ENCODE measurements around the gene PDIA5.

PDIA5 gene
- 4.4 to 28.8 (median 5.0) reads per million in 3 experiments for total RNA-seq

DNA sequence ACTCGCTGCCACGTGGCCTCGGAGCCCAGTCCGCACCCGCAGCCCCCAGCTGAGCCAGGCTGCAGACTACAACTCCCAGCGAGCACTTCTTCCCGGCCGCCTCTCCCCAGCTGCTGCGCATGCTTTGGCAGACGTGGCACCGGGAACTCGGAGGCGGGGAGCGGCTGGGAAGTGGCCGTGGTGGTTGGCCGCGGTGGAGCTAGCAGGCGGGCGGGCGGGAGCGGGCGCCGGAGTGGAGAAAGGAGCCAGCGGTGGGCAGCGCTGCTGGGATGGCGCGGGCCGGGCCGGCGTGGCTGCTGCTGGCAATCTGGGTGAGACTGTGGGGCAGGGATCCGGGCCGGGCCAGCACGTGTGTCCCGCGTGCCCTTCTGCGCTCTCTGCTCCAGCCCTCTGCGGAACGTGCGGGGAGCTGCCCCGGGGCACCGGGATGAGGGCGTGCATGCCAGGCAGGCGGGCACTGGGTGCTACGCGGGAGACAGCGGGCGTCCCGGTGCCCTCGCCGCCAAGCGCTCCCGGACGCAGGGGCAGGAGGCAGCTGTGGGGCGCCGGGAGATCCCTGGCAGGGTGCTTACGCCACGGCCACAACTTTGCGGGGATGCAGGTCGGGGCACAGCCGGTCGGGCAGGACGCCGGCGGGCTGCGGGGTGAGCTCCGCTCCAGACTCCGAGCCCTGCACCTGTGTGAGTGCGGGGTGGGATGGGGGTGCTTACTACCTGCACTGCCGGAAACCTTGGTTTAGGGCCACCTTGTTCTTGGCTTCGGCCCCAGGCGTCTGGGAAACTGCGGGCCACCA lies at the start of gene PDIA5:
Gene PDIA5, plus strand, starts transcription at position 130 of the 793 bp plus-strand sequence. Its CDS starts 140 bp downstream, at position 270.
- peak; percentile 19 for DNase-seq

- DNase-seq = no peak
Observed at GRCh38 chr3:123018683-123019082, 48.1 kb upstream of the PDIA5 start.

DNA sequence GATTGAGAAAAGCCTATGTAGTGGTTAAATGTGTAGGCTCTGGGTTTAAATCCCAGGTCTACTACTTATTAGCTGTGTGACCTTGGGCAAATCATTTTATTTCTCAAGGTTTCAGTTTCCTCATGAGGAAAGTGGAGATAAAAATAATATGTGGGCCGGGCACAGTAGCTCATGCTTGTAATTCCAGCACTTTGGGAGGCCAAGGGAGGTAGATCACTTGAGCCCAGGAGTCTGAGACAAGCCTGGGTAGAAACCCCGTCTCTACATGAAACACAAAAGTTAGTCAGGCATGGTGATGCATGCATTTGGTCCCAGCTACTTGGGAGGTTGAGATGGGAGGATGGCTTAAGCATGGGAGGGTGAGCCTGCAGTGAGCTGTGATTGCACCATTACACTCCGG lies 47.7 kb upstream of the PDIA5 start:
- no peak for DNase-seq

DNA sequence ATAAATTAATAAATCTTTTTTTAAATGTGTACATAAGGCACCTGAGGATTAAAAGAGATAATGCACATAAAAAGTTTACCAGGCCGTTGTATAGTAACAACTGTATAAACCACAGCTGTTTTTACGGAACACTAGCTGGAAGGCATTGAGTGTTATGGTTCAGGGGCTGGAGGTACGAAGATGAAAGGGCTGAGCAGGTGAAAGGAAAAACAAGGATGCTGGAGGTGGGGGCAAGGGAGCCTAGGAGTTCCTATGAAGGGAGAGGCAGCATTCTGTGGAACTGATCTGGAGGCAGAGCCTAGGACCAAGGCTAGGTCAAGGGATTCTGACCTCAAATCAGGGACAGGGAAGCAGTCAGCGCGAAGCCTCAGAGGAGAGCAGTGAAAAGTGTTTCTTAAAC lies 47.2 kb upstream of the PDIA5 start:
- no peak for DNase-seq

- no peak for DNase-seq
Observed at GRCh38 chr3:123020709-123021108, 46.1 kb upstream of the PDIA5 start.

DNA sequence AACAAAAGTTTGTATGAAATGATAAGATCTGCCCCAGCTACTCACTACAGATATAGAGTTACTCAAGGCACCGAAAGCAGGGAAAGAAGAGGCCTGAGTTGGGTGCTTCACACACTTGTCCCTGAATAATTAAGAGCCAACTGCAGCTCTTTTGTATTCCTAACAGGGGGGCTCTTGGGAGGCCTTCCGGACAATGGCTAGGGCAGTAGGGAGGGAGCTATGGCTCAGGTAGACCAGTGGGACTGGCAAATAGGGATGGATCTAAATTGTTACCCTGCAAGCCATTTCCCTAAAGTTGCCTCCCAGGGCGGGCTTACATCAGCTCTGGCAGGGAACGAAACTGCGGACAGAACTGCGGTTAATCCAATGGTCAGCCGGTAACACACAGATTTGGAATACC lies 45.4 kb upstream of the PDIA5 start:
- DNase-seq = no peak

GRCh38 chr3:123021996-123022510 lies 44.8 kb upstream of the PDIA5 start:
- DNase-seq = no peak

- no peak for DNase-seq
Observed at GRCh38 chr3:123024056-123024455, 42.8 kb upstream of the PDIA5 start.

- no peak for DNase-seq
Observed at GRCh38 chr3:123025642-123026521, 40.9 kb upstream of the PDIA5 start.

GRCh38 chr3:123026565-123027291 lies 40.1 kb upstream of the PDIA5 start:
- DNase-seq = no peak

DNA sequence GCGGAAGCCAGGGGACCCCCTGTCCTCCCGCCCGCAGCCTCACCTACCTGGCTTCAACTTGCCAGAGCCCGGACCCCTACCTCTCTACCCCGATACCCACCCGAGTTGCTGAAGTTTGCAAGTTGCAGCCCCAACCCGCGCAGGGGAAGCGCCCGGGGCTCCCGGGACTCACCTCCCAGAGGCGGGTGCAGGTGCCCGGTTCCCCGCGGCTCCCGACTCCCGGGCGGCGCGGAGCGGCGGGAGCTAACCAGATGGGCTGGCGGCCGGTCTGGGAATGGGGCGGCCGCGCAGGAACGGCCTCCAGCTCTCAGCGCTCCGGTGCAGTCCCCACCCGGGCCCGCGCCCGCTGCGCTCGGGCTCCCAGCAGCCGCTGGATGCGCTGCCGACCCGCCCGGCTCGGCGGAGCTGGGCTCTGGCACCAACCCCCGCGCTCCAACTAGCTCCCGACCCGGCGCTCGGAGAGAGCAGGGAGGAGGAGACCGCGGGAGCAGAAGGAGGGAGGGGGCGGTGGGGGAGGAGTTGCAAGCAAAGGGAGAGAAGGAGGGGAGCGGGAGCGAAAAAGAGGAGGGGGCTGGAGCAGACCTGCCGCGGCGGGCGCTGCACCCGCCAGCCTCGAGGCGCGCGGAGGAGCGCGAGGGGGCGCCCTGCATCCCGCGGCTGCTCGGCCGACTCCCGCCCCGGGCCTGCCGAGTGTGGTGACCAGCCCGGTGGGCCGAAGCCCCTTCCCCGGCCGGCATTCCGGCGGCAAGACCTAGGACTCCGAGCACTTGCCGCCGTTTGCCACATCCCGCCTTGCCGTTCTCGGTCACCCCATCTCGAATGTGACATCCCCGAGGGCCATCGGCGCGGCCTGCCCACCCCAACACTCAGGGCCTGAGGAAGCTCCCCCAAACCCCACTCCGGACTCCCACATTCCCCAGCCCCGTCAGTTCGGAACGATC lies 39.3 kb upstream of the PDIA5 start, which contains the start of gene SEMA5B:
Gene SEMA5B, minus strand, starts transcription at position 472 of the 941 bp plus-strand sequence. CDS start 66,500 bp downstream, outside the sequence.
- peak; percentile 7 for DNase-seq

DNA sequence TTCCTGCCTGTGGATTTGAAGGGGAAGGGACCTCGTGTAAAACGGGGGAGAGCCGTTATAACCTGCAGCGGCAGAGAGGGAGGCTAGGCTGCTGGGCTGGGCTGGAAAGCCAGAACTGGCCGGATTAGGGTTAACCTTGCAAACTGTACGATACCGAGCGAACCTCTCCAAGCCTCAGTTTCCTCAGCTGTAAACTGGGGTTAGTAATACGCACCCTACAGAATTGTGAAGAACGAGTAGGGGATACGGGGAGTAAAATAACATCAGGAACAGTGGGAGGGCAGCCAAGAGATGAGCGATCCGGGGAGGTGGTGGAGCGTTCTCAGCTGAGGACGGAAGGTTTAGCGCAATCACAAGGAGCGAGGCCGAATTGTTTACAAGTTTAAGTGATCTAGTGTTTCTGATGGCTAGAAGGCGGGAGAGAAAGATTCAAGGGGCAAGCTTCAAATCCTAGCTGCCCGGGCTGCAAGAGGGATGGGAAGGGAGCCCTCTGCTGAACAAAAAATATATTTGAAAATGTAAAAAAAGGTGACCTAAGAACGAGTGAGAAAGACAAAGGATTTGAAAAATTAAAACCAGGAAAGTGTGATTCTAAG lies 38.5 kb upstream of the PDIA5 start:
- DNase-seq = peak; percentile 15

- DNase-seq = no peak
Observed at GRCh38 chr3:123031051-123031450, 35.8 kb upstream of the PDIA5 start.

GRCh38 chr3:123032057-123032456 lies 34.8 kb upstream of the PDIA5 start:
- DNase-seq = no peak

DNA sequence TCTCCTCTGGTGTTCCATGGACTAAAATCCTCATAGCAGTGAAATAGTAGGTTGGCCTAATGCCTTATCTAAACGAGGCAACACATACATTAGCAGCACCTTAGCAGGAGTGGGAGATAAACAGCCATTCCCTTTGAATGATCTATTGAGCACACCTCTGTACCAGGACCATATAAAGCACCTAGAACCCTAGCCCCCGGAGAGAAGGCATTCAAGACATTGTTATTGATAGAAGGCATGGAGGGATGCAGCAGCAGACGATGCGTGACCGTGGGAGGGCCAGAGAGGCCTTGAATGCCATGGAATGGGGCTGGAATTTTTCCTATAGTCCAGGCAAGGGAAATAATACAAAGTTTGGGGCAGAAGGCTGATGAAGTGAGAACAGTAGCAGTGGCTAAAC lies 32.7 kb upstream of the PDIA5 start:
- no peak for DNase-seq

DNA sequence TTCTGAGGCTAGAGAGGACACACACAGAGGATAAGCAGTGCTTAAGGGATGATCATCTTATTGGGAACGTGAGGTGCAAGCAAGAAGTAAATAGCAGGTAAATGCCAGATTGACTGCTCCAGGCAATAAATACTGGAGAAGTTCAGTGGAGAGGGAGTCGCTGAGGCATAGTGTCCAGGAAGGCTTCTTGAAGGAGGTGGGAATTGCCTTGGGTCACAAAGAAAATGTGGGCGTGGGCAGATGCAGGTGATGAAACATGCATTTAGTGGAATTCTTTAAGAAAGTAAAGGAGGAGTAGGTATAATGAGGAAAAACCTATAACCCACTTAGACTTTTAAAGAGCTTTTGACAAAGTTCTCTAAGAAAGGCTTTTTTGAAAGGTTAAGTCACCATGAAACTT lies 31.8 kb upstream of the PDIA5 start:
- no peak for DNase-seq

GRCh38 chr3:123036352-123037014 lies 30.3 kb upstream of the PDIA5 start:
- no peak for DNase-seq

DNA sequence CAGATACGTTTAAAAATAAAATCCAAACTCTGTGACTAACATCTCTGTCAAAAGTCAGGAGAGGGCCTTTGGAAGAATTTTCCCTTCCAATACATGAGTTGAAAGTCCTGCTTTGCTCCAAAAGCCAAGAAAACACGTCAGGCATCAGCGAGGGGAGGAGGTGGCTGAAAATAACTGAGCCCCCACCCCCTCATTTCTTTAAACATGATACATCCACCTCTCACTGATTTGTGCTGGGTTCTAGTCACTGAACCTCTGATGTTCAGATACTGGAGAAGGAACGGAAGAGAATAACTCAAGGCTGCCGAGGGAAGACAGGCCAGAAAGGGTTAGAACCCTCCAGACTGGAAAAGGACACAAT lies 29.8 kb upstream of the PDIA5 start:
- DNase-seq = no peak

GRCh38 chr3:123038751-123039150 lies 28.1 kb upstream of the PDIA5 start:
- DNase-seq = no peak

GRCh38 chr3:123039178-123039577 lies 27.6 kb upstream of the PDIA5 start:
- no peak for DNase-seq

GRCh38 chr3:123042413-123042812 lies 24.4 kb upstream of the PDIA5 start:
- DNase-seq = no peak

Measured in central memory CD4-positive, alpha-beta T cell (primary cell).